SK-N-SH (cell line): ENCODE results near the gene EML5. TPM values are rescaled to one million over a fixed set of nuclear protein-coding genes. Genes with fewer than 3 reads are reported as not detected.

Experiments used
- CTCF ChIA-PET: fragments of 300-600, 350-600 bp; formaldehyde crosslinking; extraction: SDS; loops from one replicate; lab custom pipeline; 2021; lab: Yijun Ruan, JAX
- POLR2A ChIA-PET: fragments of 350-600 bp; sonication (Branson Sonifier 250); formaldehyde crosslinking; extraction: SDS; loops from one replicate; lab custom pipeline; 2020; ENCODE audit warnings: antibody characterized with exemption, inconsistent platforms; lab: Yijun Ruan, JAX
- DNase-seq: peaks from one replicate; pipeline ENCODE4 v3.0.0; 2012
- H2AFZ ChIP-seq: fragments of 200-600 bp; sonication (generic); 2 replicates; pipeline ENCODE4 v1.8.1; 2016; ENCODE audit warnings: antibody characterized with exemption, mild to moderate bottlenecking, low read depth
- H3F3A ChIP-seq: fragments of 200-600 bp; sonication (generic); replicated peaks from 2 replicates; pipeline ENCODE3; 2016; ENCODE audit warnings: antibody characterized with exemption, mild to moderate bottlenecking; ENCODE audit not compliant: insufficient read depth
- H3K27ac ChIP-seq, 2 experiments: fragments of 200-500 bp in 1 of 2; fragments of 200-600 bp in 1 of 2; sonication (Bioruptor generic) in 1 of 2; sonication (generic), shearing (Covaris generic) in 1 of 2; 2 replicates each; pipeline versions ENCODE4 v1.5.1 to v1.6.1; 2014 to 2016; ENCODE audit warnings: low read depth in 2 of 2, inconsistent platforms in 1 of 2, low read length in 1 of 2, mild to moderate bottlenecking in 1 of 2, mixed read lengths in 1 of 2
- H3K27me3 ChIP-seq: fragments of 200-600 bp; sonication (generic), shearing (Covaris generic); 2 replicates; pipeline ENCODE4 v1.6.1; 2016; ENCODE audit warnings: mixed run types; ENCODE audit not compliant: insufficient read depth
- H3K36me3 ChIP-seq, 2 experiments: fragments of 200-500 bp in 1 of 2; fragments of 200-600 bp in 1 of 2; sonication (Bioruptor generic) in 1 of 2; sonication (generic) in 1 of 2; replicated peaks in 1 of 2; 2 replicates each; pipeline versions ENCODE3 to v1.5.1; 2014 to 2016; ENCODE audit warnings: low read length in 1 of 2, mild to moderate bottlenecking in 1 of 2; ENCODE audit not compliant: insufficient read depth in 2 of 2, control insufficient read depth in 1 of 2
- H3K4me1 ChIP-seq, 2 experiments: fragments of 200-500 bp in 1 of 2; fragments of 200-600 bp in 1 of 2; sonication (Bioruptor generic) in 1 of 2; sonication (generic), shearing (Covaris generic) in 1 of 2; 2 replicates each; pipeline versions ENCODE4 v1.5.1 to v1.6.1; 2014 to 2016; ENCODE audit warnings: low read depth in 1 of 2, low read length in 1 of 2, mixed run types in 1 of 2; ENCODE audit not compliant: insufficient read depth in 2 of 2, control insufficient read depth in 1 of 2
- H3K4me2 ChIP-seq: fragments of 200-600 bp; sonication (generic), shearing (Covaris generic); 2 replicates; pipeline ENCODE4 v1.6.1; 2017; ENCODE audit warnings: mixed run types
- H3K4me3 ChIP-seq, 2 experiments: fragments of 200-500 bp in 1 of 2; fragments of 200-600 bp in 1 of 2; sonication (Bioruptor generic) in 1 of 2; sonication (generic), shearing (Covaris generic) in 1 of 2; 2 replicates each; pipeline versions ENCODE4 v1.5.1 to v1.8.1; 2014 to 2016; ENCODE audit warnings: low read depth in 2 of 2, inconsistent platforms in 1 of 2, low read length in 1 of 2, mild to moderate bottlenecking in 1 of 2, mixed read lengths in 1 of 2, moderate library complexity in 1 of 2
- H3K79me2 ChIP-seq: fragments of 200-600 bp; sonication (generic); 2 replicates; pipeline ENCODE4 v1.8.1; 2017; ENCODE audit warnings: mild to moderate bottlenecking; ENCODE audit not compliant: insufficient read depth
- H3K9ac ChIP-seq: fragments of 200-600 bp; sonication (generic); 2 replicates; pipeline ENCODE4 v1.6.1; 2017; ENCODE audit warnings: mixed run types
- H3K9me2 ChIP-seq: fragments of 200-600 bp; sonication (generic); 2 replicates; pipeline ENCODE4 v1.6.1; 2017; ENCODE audit warnings: mixed run types
- H3K9me3 ChIP-seq: fragments of 200-600 bp; sonication (generic); 2 replicates; pipeline ENCODE4 v1.6.1; 2017; ENCODE audit warnings: mixed run types, mild to moderate bottlenecking, moderate library complexity
- H4K20me1 ChIP-seq: fragments of 200-600 bp; sonication (generic); 2 replicates; pipeline ENCODE4 v1.6.1; 2017; ENCODE audit warnings: mild to moderate bottlenecking, mixed run types; ENCODE audit not compliant: insufficient read depth
- FOSL2 ChIP-seq: IDR thresholded peaks from 2 replicates; pipeline ENCODE4 v1.4.0; 2012; ENCODE audit warnings: low read depth, mild to moderate bottlenecking, moderate library complexity, borderline replicate concordance
- GATA2 ChIP-seq: sonication (generic); formaldehyde crosslinking; IDR thresholded peaks from 2 replicates; pipeline ENCODE4 v1.5.0; 2020; ENCODE audit warnings: mild to moderate bottlenecking, missing genetic modification reagents
- JUND ChIP-seq: IDR thresholded peaks from 2 replicates; pipeline ENCODE4 v1.4.0; 2012
- MXI1 ChIP-seq: IDR thresholded peaks from 2 replicates; pipeline ENCODE4 v1.6.1; 2012; ENCODE audit warnings: mild to moderate bottlenecking, low read depth, low read length, improper control_type of control experiment
- NRF1 ChIP-seq: IDR thresholded peaks from 2 replicates; pipeline ENCODE4 v1.6.1; 2012; ENCODE audit warnings: low read depth, mild to moderate bottlenecking, low read length
- POLR2AphosphoS5 ChIP-seq: IDR thresholded peaks from 2 replicates; pipeline ENCODE4 v1.6.1; 2012; ENCODE audit warnings: low read depth, low read length
- RFX5 ChIP-seq: IDR thresholded peaks from 2 replicates; pipeline ENCODE4 v1.6.1; 2012; ENCODE audit warnings: mild to moderate bottlenecking, improper control_type of control experiment, low read length
- TCF12 ChIP-seq: IDR thresholded peaks from 2 replicates; pipeline ENCODE4 v1.4.0; 2012
- YY1 ChIP-seq: IDR thresholded peaks from 2 replicates; pipeline ENCODE4 v1.4.0; 2012; ENCODE audit warnings: low read depth, mild to moderate bottlenecking
- WGBS: methylation state at CpG from one replicate; pipeline ENCODE4 v1.1.6; 2017; ENCODE audit warnings: low lambda C conversion rate; 5-methylcytosine and 5-hydroxymethylcytosine counted together
- polyA plus RNA-seq, 3 experiments: library from polyadenylated mRNA; depleted of rRNA; stranded (reverse); fragments of >200 nt; gene quantifications; 2 replicates each; pipeline ENCODE4 v1.2.3, GENCODE V29; 2012
- TF ChIP-seq, protein P1 (sequence below): fragments of 200-600 bp; sonication (generic); IDR thresholded peaks from 2 replicates; pipeline ENCODE4 v1.6.1; 2017; ENCODE audit warnings: antibody characterized with exemption, mild to moderate bottlenecking, moderate library complexity
- TF ChIP-seq, protein P2 (sequence below): IDR thresholded peaks from 2 replicates; pipeline ENCODE4 v1.6.1; 2012; ENCODE audit warnings: mild to moderate bottlenecking, low read depth, low read length, moderate library complexity
- TF ChIP-seq, protein P3 (sequence below): fragments of 150-350 bp; IDR thresholded peaks from 2 replicates; pipeline ENCODE4 v1.6.1; 2016; ENCODE audit warnings: mild to moderate bottlenecking, low read depth, low read length
- TF ChIP-seq, protein P4 (sequence below): fragments of 150-350 bp; IDR thresholded peaks from 2 replicates; pipeline ENCODE4 v1.6.1; 2017; ENCODE audit warnings: antibody characterized with exemption, low read length, low read depth, borderline replicate concordance

The EML5 gene
- polyA plus RNA-seq, 1 of the 3 experiments (the other 2 are of a cell fraction), result 0.23 TPM

DNA sequence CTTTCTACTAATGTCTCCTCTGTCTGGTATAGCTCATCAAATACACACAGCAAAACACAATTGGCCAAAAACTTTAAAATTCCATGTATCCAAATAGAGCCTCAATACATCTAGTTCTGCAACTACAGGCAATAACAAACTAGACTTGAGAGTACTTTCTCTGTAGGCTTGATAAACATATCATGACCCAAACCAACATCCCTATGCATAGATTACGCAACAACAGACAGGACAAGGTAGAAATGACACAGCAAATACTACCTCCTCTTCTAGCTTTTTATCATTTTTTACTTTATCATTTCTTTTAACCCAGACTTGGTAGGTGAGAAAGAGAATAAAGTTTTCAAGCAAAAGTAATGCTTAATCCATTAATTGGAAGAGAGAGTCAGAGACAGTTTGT lies 41.8 kb downstream of the EML5 start:
- DNase-seq, result no peak
- H3K4me1 ChIP-seq, result peaks cover 0 to 5% of the 10 kb centered on the region in 2 experiments; a peak in 2 of 4 replicates
- H3K79me2 ChIP-seq, result no peaks in the 10 kb centered on the region
- H3K9ac ChIP-seq, result no peak overlapping the region
- H3F3A ChIP-seq, result peaks cover 3% of the 10 kb centered on the region
- POLR2A ChIA-PET, result interaction anchor here (1.1 kb wide), 1 partner anchor 74 kb away, joined by 3 read pairs; the partner anchor contains the start of gene TTC8
- no peaks in the 10 kb centered on the region for H3K9me2 ChIP-seq
- H4K20me1 ChIP-seq, result no peaks in the 10 kb centered on the region
- WGBS, result 72% methylated on average over 1 of the region's 1 CpG
- peak overlapping the region in 1 of 2 experiments; percentile 36; a peak in 2 of 4 replicates for H3K27ac ChIP-seq
- H3K4me2 ChIP-seq, result no peak overlapping the region
- CTCF ChIA-PET, result interaction anchor here (0.9 to 1.3 kb wide), 2 partner anchors 9 to 13 kb away, joined by 3 to 5 read pairs; no protein-coding TSS in a partner anchor
- no peak for TF ChIP-seq JUND
- TF ChIP-seq POLR2AphosphoS5, result no peak
- TF ChIP-seq, protein P1, sequence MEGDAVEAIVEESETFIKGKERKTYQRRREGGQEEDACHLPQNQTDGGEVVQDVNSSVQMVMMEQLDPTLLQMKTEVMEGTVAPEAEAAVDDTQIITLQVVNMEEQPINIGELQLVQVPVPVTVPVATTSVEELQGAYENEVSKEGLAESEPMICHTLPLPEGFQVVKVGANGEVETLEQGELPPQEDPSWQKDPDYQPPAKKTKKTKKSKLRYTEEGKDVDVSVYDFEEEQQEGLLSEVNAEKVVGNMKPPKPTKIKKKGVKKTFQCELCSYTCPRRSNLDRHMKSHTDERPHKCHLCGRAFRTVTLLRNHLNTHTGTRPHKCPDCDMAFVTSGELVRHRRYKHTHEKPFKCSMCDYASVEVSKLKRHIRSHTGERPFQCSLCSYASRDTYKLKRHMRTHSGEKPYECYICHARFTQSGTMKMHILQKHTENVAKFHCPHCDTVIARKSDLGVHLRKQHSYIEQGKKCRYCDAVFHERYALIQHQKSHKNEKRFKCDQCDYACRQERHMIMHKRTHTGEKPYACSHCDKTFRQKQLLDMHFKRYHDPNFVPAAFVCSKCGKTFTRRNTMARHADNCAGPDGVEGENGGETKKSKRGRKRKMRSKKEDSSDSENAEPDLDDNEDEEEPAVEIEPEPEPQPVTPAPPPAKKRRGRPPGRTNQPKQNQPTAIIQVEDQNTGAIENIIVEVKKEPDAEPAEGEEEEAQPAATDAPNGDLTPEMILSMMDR, result no peak
- TF ChIP-seq, protein P2, sequence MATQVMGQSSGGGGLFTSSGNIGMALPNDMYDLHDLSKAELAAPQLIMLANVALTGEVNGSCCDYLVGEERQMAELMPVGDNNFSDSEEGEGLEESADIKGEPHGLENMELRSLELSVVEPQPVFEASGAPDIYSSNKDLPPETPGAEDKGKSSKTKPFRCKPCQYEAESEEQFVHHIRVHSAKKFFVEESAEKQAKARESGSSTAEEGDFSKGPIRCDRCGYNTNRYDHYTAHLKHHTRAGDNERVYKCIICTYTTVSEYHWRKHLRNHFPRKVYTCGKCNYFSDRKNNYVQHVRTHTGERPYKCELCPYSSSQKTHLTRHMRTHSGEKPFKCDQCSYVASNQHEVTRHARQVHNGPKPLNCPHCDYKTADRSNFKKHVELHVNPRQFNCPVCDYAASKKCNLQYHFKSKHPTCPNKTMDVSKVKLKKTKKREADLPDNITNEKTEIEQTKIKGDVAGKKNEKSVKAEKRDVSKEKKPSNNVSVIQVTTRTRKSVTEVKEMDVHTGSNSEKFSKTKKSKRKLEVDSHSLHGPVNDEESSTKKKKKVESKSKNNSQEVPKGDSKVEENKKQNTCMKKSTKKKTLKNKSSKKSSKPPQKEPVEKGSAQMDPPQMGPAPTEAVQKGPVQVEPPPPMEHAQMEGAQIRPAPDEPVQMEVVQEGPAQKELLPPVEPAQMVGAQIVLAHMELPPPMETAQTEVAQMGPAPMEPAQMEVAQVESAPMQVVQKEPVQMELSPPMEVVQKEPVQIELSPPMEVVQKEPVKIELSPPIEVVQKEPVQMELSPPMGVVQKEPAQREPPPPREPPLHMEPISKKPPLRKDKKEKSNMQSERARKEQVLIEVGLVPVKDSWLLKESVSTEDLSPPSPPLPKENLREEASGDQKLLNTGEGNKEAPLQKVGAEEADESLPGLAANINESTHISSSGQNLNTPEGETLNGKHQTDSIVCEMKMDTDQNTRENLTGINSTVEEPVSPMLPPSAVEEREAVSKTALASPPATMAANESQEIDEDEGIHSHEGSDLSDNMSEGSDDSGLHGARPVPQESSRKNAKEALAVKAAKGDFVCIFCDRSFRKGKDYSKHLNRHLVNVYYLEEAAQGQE, result no peak
- no peak for TF ChIP-seq NRF1
- TF ChIP-seq FOSL2, result no peak
- TF ChIP-seq, protein P3, sequence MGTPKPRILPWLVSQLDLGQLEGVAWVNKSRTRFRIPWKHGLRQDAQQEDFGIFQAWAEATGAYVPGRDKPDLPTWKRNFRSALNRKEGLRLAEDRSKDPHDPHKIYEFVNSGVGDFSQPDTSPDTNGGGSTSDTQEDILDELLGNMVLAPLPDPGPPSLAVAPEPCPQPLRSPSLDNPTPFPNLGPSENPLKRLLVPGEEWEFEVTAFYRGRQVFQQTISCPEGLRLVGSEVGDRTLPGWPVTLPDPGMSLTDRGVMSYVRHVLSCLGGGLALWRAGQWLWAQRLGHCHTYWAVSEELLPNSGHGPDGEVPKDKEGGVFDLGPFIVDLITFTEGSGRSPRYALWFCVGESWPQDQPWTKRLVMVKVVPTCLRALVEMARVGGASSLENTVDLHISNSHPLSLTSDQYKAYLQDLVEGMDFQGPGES, result no peak
- no peak for TF ChIP-seq GATA2
- no peak for TF ChIP-seq RFX5
- no peak for TF ChIP-seq YY1
- TF ChIP-seq TCF12, result no peak
- TF ChIP-seq, protein P4, sequence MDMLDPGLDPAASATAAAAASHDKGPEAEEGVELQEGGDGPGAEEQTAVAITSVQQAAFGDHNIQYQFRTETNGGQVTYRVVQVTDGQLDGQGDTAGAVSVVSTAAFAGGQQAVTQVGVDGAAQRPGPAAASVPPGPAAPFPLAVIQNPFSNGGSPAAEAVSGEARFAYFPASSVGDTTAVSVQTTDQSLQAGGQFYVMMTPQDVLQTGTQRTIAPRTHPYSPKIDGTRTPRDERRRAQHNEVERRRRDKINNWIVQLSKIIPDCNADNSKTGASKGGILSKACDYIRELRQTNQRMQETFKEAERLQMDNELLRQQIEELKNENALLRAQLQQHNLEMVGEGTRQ, result no peak
- TF ChIP-seq MXI1, result no peak
- peaks cover 0 to 3% of the 10 kb centered on the region in 2 experiments for H3K36me3 ChIP-seq
- no peaks in the 10 kb centered on the region for H3K9me3 ChIP-seq
- H2AFZ ChIP-seq, result no peak overlapping the region
- H3K4me3 ChIP-seq, result no peak overlapping the region
- no peaks in the 10 kb centered on the region; the same call in 1 of the 2 replicates for H3K27me3 ChIP-seq
